Heart right ventricle (tissue), 16 donors: ENCODE data around the gene FTO. TPM values are rescaled to one million over a fixed set of nuclear protein-coding genes. Genes with fewer than 3 reads are reported as not detected.
A peak's percentile ranks its signal among the peaks of the same experiment; 100 is the strongest.

Source experiments
- ATAC-seq, 8 donors: fragments of 200-7000 bp; cut with Tn5 transposase; one replicate each; pipeline ENCODE4 v1.9.1; 2020; ENCODE audit warnings: mild to moderate bottlenecking in 8 of 8, moderate library complexity in 8 of 8, moderate number of reproducible peaks in 1 of 8
- DNase-seq, 2 donors: peaks; one replicate each; pipeline ENCODE4 v3.0.0-alpha.2; 2020
- H3K27ac ChIP-seq, 10 donors: fragments of 200-600 bp; sonication (generic) in 2 of 10; one replicate each; pipeline versions ENCODE4 v1.5.0 to v1.8.0; 2020 to 2022; ENCODE audit warnings: mild to moderate bottlenecking in 3 of 10
- H3K27me3 ChIP-seq, 7 donors: fragments of 200-600 bp; one replicate each; pipeline ENCODE4 v1.8.0; 2021 to 2022; ENCODE audit warnings: mild to moderate bottlenecking in 2 of 7
- H3K36me3 ChIP-seq, 9 donors: fragments of 200-600 bp; sonication (generic) in 1 of 9; one replicate each; pipeline versions ENCODE4 v1.5.0 to v1.8.0; 2020 to 2022; ENCODE audit warnings: mild to moderate bottlenecking in 2 of 9
- H3K4me1 ChIP-seq, 9 donors: fragments of 200-600 bp; sonication (generic) in 1 of 9; one replicate each; pipeline versions ENCODE4 v1.5.0 to v1.8.0; 2020 to 2022; ENCODE audit warnings: mild to moderate bottlenecking in 4 of 9
- H3K4me3 ChIP-seq, 10 donors: fragments of 200-600 bp; sonication (generic) in 2 of 10; one replicate each; pipeline versions ENCODE4 v1.5.0 to v1.8.0; 2020 to 2022; ENCODE audit warnings: mild to moderate bottlenecking in 7 of 10, moderate library complexity in 2 of 10
- H3K9me3 ChIP-seq, 11 donors: fragments of 200-600 bp in 10 of 11; sonication (generic) in 2 of 11; one replicate each; pipeline versions ENCODE4 v1.5.0 to v1.8.0; 2013 to 2022; ENCODE audit warnings: mild to moderate bottlenecking in 2 of 11, control low read depth in 1 of 11, moderate library complexity in 1 of 11
- WGBS, 2 donors: extraction: QIAGEN DNeasy Blood & Tissue Kit; methylation state at CpG; one replicate each; pipeline ENCODE4 v1.1.7; 2013; ENCODE audit warnings: inconsistent platforms in 1 of 2; 5-methylcytosine and 5-hydroxymethylcytosine counted together
- intact Hi-C, 10 donors: fragments of 100-400 bp; cut with DNase I; formaldehyde crosslinking; loops; one replicate each; pipeline versions ENCODE4 v1.11.1 to v1.14.2; 2022
- polyA plus RNA-seq, 2 donors: library from polyadenylated mRNA; stranded (reverse); fragments of 200-250 nt; gene quantifications; one replicate each; pipeline ENCODE4 v1.2.3, GENCODE V29; 2013
- total RNA-seq, 10 donors: library from RNA; stranded (reverse); fragmentation: NEBNext Ultra II Directional in 3 of 10; extraction: Animal tissue kit (Norgen Biotek cat#: 25700) in 3 of 10; gene quantifications; one replicate each; pipeline versions ENCODE4 v1.2.1 to v1.2.4, GENCODE V29; 2021 to 2023
- TF ChIP-seq, protein P1 (sequence below), 9 donors: fragments of 200-600 bp; sonication (generic) in 2 of 9; IDR thresholded peaks; one replicate each; pipeline versions ENCODE4 v1.5.0 to v1.8.0; 2021 to 2022; ENCODE audit warnings: antibody characterized with exemption in 9 of 9, mild to moderate bottlenecking in 5 of 9, moderate library complexity in 1 of 9
- donor health status: Arrhythmogenic right ventricular cardiomyopathy.
- donor health status: ischemic (EF 13 %, LVEDD 7.1; RV severe dilation, severe dysfunction).
- donor health status: healthy with polysubstance abuse.
- donor health status: DM: no; HTN: yes; CAD: no.
- donor health status: DM: no; HTN: no; CAD: no.
- donor health status: ischemic (EF 25% LVEDD 6.9; RV normal size, moderate dysfunction).
- donor health status: ischemic (EF 25% LVEDD 5.7; RV mildly dilated, moderate dysfunction).
- donor health status: healthy.
- donor health status: DM: yes; HTN: yes; CAD: no.
- donor health status: Ischemic cardiomyopathy.
- donor health status: ischemic (EF 35%, LVEDD 5.7; RV mildly dilated, moderate dysfunction).
- donor health status: nonischemic (EF 11% LVEDD 7.7; RV severe dilation, severe dysfunction).
- donor health status: DM: yes; HTN: yes; CAD: no.
- donor health status: PGD.
- donor health status: ischemic (EF 29% LVEDD 5.4; RV normal size, mild dysfunction).
- donor health status: nonischemic (EF 23%, LVEDD 6.1; RV moderate dilation, normal function).

FTO gene
- total and polyA plus RNA-seq, 12 donors, result 8.5 to 103 (median 90.0) TPM

DNA sequence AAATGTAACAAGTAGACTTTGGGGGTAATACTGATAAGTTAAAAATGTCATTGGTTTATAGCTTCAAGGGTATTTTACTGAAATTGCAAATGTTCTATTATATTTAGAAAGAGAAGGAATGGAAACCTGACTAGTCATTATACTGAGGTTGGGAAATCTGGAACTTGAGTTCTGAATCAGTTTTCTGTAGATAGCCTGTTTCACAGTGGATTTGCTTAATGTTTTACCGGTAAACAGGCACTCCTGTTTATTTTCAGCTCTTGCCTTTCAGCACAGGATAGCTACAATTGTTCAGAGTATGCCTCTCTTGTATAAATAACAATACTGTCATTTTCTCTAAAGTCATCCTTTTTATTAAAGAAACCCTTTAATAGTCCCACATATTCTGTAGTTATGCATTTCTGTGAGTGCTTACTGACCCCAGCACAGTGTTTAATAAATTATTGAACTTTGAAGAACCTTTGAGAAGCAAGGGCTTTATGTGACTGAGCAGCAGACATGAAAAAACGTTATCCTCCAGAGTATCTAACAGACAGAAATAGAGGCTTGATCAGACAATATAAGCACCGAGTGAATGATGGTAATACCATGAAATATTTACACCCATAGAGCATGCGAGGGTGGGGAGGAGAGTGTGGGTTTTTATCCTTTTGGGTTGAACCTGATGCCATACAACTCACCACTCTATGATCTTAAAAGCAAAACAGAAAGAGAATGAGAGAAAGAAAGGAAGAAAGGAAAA is 58.2 kb downstream of the FTO start:
- intact Hi-C loops, result no loop called here
- TF ChIP-seq, protein P1, sequence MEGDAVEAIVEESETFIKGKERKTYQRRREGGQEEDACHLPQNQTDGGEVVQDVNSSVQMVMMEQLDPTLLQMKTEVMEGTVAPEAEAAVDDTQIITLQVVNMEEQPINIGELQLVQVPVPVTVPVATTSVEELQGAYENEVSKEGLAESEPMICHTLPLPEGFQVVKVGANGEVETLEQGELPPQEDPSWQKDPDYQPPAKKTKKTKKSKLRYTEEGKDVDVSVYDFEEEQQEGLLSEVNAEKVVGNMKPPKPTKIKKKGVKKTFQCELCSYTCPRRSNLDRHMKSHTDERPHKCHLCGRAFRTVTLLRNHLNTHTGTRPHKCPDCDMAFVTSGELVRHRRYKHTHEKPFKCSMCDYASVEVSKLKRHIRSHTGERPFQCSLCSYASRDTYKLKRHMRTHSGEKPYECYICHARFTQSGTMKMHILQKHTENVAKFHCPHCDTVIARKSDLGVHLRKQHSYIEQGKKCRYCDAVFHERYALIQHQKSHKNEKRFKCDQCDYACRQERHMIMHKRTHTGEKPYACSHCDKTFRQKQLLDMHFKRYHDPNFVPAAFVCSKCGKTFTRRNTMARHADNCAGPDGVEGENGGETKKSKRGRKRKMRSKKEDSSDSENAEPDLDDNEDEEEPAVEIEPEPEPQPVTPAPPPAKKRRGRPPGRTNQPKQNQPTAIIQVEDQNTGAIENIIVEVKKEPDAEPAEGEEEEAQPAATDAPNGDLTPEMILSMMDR (IDR thresholded peaks at IDR 0.05), result no peak
- peaks cover 0 to 24% (median 12%) of the 10 kb centered on the region in 9 donors for H3K4me1 ChIP-seq

DNA sequence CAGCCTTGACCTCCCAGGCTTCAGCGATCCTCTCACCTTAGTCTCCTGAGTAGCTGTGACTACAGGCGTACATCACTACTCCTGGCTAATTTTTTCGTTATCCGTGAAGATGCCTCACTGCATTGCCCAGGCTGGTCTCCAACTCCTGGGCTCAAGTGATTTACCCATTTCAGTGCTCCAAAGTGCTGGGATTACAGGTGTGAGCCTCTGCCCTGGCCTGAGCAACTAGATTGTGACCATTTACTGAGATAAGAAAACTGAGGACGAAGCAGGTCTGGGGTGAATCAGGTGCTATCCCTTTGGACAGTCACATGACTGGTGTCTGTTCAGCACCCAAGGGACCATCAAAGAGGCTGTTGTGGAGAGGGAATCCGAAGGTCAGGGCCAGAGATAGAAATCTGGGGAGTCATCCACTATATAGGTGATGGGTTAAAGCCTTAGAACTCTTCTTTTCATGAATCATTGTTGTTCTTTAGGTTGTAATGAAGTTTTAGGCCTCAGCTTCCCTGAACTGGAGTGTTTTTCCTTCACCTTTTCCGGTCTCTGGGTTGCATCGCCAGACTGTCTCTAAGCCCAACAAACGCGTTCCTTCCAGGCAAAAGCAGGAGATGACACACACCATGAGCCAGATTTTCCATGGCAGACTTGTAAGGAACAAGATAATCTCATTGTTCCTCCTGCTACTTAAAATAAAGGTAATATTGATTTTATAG is 62.5 kb downstream of the FTO start:
- WGBS, 2 donors, result 86 to 93% methylated on average over 10 of the region's 10 CpGs
- H3K4me3 ChIP-seq, result no peak overlapping the region
- H3K4me1 ChIP-seq, result peaks cover 0 to 53% (median 30%) of the 10 kb centered on the region in 9 donors
- H3K36me3 ChIP-seq, result no peaks in the 10 kb centered on the region
- H3K27ac ChIP-seq, result no peak overlapping the region
- DNase-seq (peak in 1 of 2 donors; percentile 26), ATAC-seq (peak in 4 of 8 donors; percentile 29 to 53 (median 40))
- no peaks in the 10 kb centered on the region for H3K27me3 ChIP-seq
- intact Hi-C loops, result no loop called here
- TF ChIP-seq, protein P1 (IDR thresholded peaks at IDR 0.05), result no peak
- no peaks in the 10 kb centered on the region for H3K9me3 ChIP-seq

More for the DNA sequence above, 58.2 kb downstream of the FTO start:
- Histone ChIP-seq H3K27me3 (no peaks in the 10 kb centered on the region), H3K9me3 (peaks cover 0 to 8% (median 0%) of the 10 kb centered on the region in 11 donors), H3K36me3 (no peaks in the 10 kb centered on the region), H3K4me3 (no peak overlapping the region), H3K27ac (no peak overlapping the region)
- no peak for ATAC-seq
- 52 to 61% methylated on average over 4 of the region's 4 CpGs for WGBS, 2 donors
- DNase-seq, result no peak

DNA sequence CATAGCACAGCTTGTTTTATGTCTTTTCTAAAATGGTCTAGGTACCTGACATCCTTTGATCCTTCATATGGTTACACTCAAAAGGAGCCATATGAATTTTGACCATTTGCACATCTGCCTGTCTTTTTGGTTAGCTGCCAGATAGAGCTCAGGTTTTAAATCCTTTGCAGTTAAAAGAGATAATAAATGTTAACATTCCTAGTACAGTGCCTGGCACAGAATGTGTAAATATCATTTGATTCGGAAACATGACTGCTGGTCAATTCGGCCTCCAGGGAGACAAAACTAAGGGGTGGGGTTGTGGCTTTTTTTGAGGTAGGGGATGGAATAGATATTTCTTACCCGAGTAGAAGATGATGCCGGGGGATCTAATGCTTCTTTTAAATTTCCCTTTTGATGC is 64.2 kb downstream of the FTO start:
- intact Hi-C loops, result no loop called here
- 81 to 82% methylated on average over 4 of the region's 4 CpGs for WGBS, 2 donors
- H3K27ac ChIP-seq, result no peak overlapping the region

DNA sequence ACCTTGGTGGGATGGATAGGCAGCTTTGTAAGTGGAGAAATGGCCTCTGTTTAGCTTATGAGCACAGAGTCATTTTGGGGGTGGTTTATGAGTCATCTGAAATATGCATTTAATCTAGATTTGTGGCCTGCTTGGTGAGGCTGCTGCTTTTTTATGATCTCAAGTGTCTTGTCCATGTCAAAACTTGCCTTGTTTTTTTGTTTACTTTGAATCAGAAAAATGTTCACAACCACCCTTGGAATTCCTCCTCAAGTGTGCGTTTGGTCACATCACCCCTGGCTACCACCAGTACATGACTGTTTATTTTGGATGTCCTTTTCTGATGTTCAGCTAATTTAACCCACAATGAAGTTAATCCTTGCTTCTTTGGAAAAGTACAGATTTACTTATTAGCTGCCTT is 64.6 kb downstream of the FTO start:
- intact Hi-C loops, result no loop called here
- H3K9me3 ChIP-seq, result no peaks in the 10 kb centered on the region
- peak in 3 of 8 donors; percentile 19 to 30 (median 23) for ATAC-seq
- H3K27ac ChIP-seq, result peak overlapping the region in 1 of 10 donors; percentile 11
- peaks cover 2 to 58% (median 30%) of the 10 kb centered on the region in 9 donors for H3K4me1 ChIP-seq
- no peak for DNase-seq
- TF ChIP-seq, protein P1 (IDR thresholded peaks at IDR 0.05), result no peak
- H3K4me3 ChIP-seq, result no peak overlapping the region
- no peaks in the 10 kb centered on the region for H3K27me3 ChIP-seq
- WGBS, 2 donors, result 41 to 59% methylated on average over 1 of the region's 1 CpG
- no peaks in the 10 kb centered on the region for H3K36me3 ChIP-seq

More for the DNA sequence above, 64.2 kb downstream of the FTO start:
- peaks cover 0 to 54% (median 26%) of the 10 kb centered on the region in 9 donors for H3K4me1 ChIP-seq
- no peaks in the 10 kb centered on the region for H3K9me3 ChIP-seq
- ATAC-seq, result no peak
- no peaks in the 10 kb centered on the region for H3K36me3 ChIP-seq
- H3K4me3 ChIP-seq, result no peak overlapping the region
- TF ChIP-seq, protein P1 (IDR thresholded peaks at IDR 0.05), result no peak
- no peak for DNase-seq
- no peaks in the 10 kb centered on the region for H3K27me3 ChIP-seq
